ENCODE measurements around the gene GHR. TPM values are rescaled to one million over a fixed set of nuclear protein-coding genes. Genes with fewer than 3 reads are reported as not detected.

Gene GHR
- total RNA-seq, 1 donor from 2014 or later = 2.3 TPM

- Mint-ChIP-seq H3K4me3 (ENCODE audit: unreplicated experiment) (no peak overlapping the region), H3K9me3 (ENCODE audit: unreplicated experiment) (peaks cover 7% of the 10 kb centered on the region), H3K4me1 (ENCODE audit: low read depth, unreplicated experiment) (no peaks in the 10 kb centered on the region), H3K36me3 (ENCODE audit: low read depth, unreplicated experiment) (no peaks in the 10 kb centered on the region), H3K27ac (ENCODE audit: unreplicated experiment) (no peak overlapping the region), H3K27me3 (ENCODE audit: low read depth, unreplicated experiment) (no peaks in the 10 kb centered on the region)
- Histone ChIP-seq H3K4me2 (ENCODE audit: low read length) (no peak overlapping the region), H3K9ac (ENCODE audit: low read length) (no peak overlapping the region), H3K36me3 (ENCODE audit: insufficient read depth, low read length) (no peaks in the 10 kb centered on the region), H3K27me3 (ENCODE audit: insufficient read depth, low read length) (no peaks in the 10 kb centered on the region), H3K9me3 (ENCODE audit: insufficient read depth, low read depth, low read length) (no peaks in the 10 kb centered on the region), H4K20me1 (ENCODE audit: insufficient read depth, low read length) (no peaks in the 10 kb centered on the region), H2AFZ (ENCODE audit: low read depth, low read length) (no peak overlapping the region), H3K4me3 (ENCODE audit: insufficient read depth, low read depth, low read length) (no peak overlapping the region), H3K4me1 (ENCODE audit: insufficient read depth, low read length) (no peaks in the 10 kb centered on the region), H3K27ac (ENCODE audit: low read depth, low read length) (no peak overlapping the region), H3K79me2 (ENCODE audit: insufficient read depth, low read length) (no peaks in the 10 kb centered on the region)
- TF ChIP-seq EZH2 (IDR thresholded peaks at IDR 0.05; ENCODE audit: insufficient read depth, low read length) (no peak), CTCF (IDR thresholded peaks at IDR 0.05; ENCODE audit: insufficient read depth, low read depth, low read length) (no peak)
- no peak for FAIRE-seq
- DNase-seq (ENCODE audit: low read depth) = no peak
Observed at GRCh38 chr5:42672925-42673324, 249.7 kb downstream of the GHR start.

- Histone ChIP-seq H3K9me3 (ENCODE audit: insufficient read depth, low read depth, low read length) (no peaks in the 10 kb centered on the region), H3K36me3 (ENCODE audit: insufficient read depth, low read length) (no peaks in the 10 kb centered on the region), H3K79me2 (ENCODE audit: insufficient read depth, low read length) (no peaks in the 10 kb centered on the region), H3K4me3 (ENCODE audit: insufficient read depth, low read depth, low read length) (no peak overlapping the region), H2AFZ (ENCODE audit: low read depth, low read length) (no peak overlapping the region), H3K4me1 (ENCODE audit: insufficient read depth, low read length) (no peaks in the 10 kb centered on the region), H3K4me2 (ENCODE audit: low read length) (no peak overlapping the region), H3K27ac (ENCODE audit: low read depth, low read length) (no peak overlapping the region), H4K20me1 (ENCODE audit: insufficient read depth, low read length) (no peaks in the 10 kb centered on the region), H3K27me3 (ENCODE audit: insufficient read depth, low read length) (no peaks in the 10 kb centered on the region), H3K9ac (ENCODE audit: low read length) (no peak overlapping the region)
- DNase-seq (ENCODE audit: low read depth) (no peak), FAIRE-seq (no peak)
- Mint-ChIP-seq H3K27ac (ENCODE audit: unreplicated experiment) (no peak overlapping the region), H3K27me3 (ENCODE audit: low read depth, unreplicated experiment) (no peaks in the 10 kb centered on the region), H3K4me1 (ENCODE audit: low read depth, unreplicated experiment) (no peaks in the 10 kb centered on the region), H3K4me3 (ENCODE audit: unreplicated experiment) (no peak overlapping the region), H3K9me3 (ENCODE audit: unreplicated experiment) (peaks cover 7% of the 10 kb centered on the region), H3K36me3 (ENCODE audit: low read depth, unreplicated experiment) (no peaks in the 10 kb centered on the region)
- TF ChIP-seq EZH2 (IDR thresholded peaks at IDR 0.05; ENCODE audit: insufficient read depth, low read length) = no peak
- no peak for TF ChIP-seq CTCF (IDR thresholded peaks at IDR 0.05; ENCODE audit: insufficient read depth, low read depth, low read length)
Observed at GRCh38 chr5:42675602-42676001, 252.4 kb downstream of the GHR start.

GRCh38 chr5:42676362-42676761 is 253.1 kb downstream of the GHR start:
- no peak overlapping the region for H3K4me3 Mint-ChIP-seq (ENCODE audit: unreplicated experiment)
- Histone ChIP-seq H3K9ac (ENCODE audit: low read length) (no peak overlapping the region), H3K36me3 (ENCODE audit: insufficient read depth, low read length) (no peaks in the 10 kb centered on the region), H3K79me2 (ENCODE audit: insufficient read depth, low read length) (no peaks in the 10 kb centered on the region), H3K4me1 (ENCODE audit: insufficient read depth, low read length) (no peaks in the 10 kb centered on the region), H3K27me3 (ENCODE audit: insufficient read depth, low read length) (no peaks in the 10 kb centered on the region), H2AFZ (ENCODE audit: low read depth, low read length) (no peak overlapping the region), H3K9me3 (ENCODE audit: insufficient read depth, low read depth, low read length) (no peaks in the 10 kb centered on the region), H3K4me3 (ENCODE audit: insufficient read depth, low read depth, low read length) (no peak overlapping the region), H3K4me2 (ENCODE audit: low read length) (no peak overlapping the region), H3K27ac (ENCODE audit: low read depth, low read length) (no peak overlapping the region), H4K20me1 (ENCODE audit: insufficient read depth, low read length) (no peaks in the 10 kb centered on the region)
- FAIRE-seq = no peak
- no peaks in the 10 kb centered on the region for H3K36me3 Mint-ChIP-seq (ENCODE audit: low read depth, unreplicated experiment)
- TF ChIP-seq CTCF (IDR thresholded peaks at IDR 0.05; ENCODE audit: insufficient read depth, low read depth, low read length) = no peak
- no peak overlapping the region for H3K27ac Mint-ChIP-seq (ENCODE audit: unreplicated experiment)
- no peaks in the 10 kb centered on the region for H3K4me1 Mint-ChIP-seq (ENCODE audit: low read depth, unreplicated experiment)
- no peaks in the 10 kb centered on the region for H3K27me3 Mint-ChIP-seq (ENCODE audit: low read depth, unreplicated experiment)
- DNase-seq (ENCODE audit: low read depth) = no peak
- peaks cover 6% of the 10 kb centered on the region for H3K9me3 Mint-ChIP-seq (ENCODE audit: unreplicated experiment)
